ENCODE measurements around the gene NDUFAF3. TPM values are rescaled to one million over a fixed set of nuclear protein-coding genes. Genes with fewer than 3 reads are reported as not detected.

The NDUFAF3 gene
- total and polyA plus RNA-seq, 2 donors (not counting 1 experiment from before 2014, with no cell fraction given) = 61.0 to 67.5 TPM

DNA sequence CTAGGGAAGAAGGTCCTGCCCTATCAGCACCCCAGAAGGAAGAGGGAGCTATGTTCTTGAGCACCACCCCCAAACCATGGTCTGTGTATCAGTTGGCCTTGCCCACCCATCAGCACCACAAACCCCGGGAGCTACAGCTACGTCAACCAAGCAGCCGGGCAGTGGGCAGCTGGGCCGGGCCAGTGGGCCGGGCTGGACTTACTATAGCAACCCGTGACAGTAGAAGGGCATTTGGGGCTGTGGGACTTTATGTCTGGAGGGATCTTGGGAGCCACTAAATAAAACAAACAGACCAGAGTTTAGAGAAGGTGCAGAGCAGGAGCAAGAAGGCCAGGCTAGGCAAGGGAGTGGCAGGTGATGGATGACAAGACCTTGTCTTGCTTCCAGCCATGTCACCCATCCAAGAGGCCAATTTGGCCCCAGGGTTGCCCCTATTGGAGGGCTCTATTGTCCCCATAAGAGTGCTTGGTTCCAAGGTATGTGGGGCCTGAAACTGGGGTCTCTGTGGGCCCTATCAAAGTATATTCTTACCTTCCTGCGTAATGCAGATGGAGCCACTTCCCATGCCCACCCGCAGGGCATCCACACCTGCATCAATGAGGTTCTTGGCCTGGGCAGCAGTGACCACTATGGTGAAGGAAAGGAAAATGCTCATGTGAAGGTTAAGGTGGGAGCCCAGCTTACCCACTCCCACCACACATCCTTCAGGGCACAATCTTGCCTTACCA, 4.0 kb downstream of the NDUFAF3 start:
- Histone ChIP-seq H2AFZ (ENCODE audit: insufficient read depth, low read depth, low read length, poor library complexity, severe bottlenecking) (no peak overlapping the region), H3K79me2 (ENCODE audit: control insufficient read depth, insufficient read depth, low read length) (peaks cover 44% of the 10 kb centered on the region), H3K27me3 (replicated peaks in 1 of 4; ENCODE audit: control extremely low read depth in 1 of 4, control insufficient read depth in 3 of 4, insufficient read depth in 4 of 4, low read length in 3 of 4) (no peaks in the 10 kb centered on the region), H3K27ac (ENCODE audit: low read length in 2 of 2) (no peak overlapping the region), H3K9me3 (ENCODE audit: control extremely low read depth in 1 of 3, control insufficient read depth in 2 of 3, insufficient read depth in 1 of 3, low read length in 2 of 3) (no peaks in the 10 kb centered on the region), H3K4me1 (ENCODE audit: control insufficient read depth in 2 of 2, insufficient read depth in 2 of 2, low read length in 2 of 2) (peaks cover 23 to 51% of the 10 kb centered on the region in 2 donors), H3K9ac (ENCODE audit: low read length) (no peak overlapping the region), H3K4me2 (replicated peaks; ENCODE audit: low read depth, low read length, poor library complexity, severe bottlenecking) (peak overlapping the region; percentile 27), H3K4me3 (ENCODE audit: control extremely low read depth in 1 of 5, extremely low read depth in 1 of 5, insufficient read depth in 1 of 5, low read depth in 2 of 5, low read length in 4 of 5) (no peak overlapping the region), H3K36me3 (replicated peaks in 1 of 2; ENCODE audit: control extremely low read depth in 1 of 2, control insufficient read depth in 1 of 2, extremely low read depth in 1 of 2, insufficient read depth in 2 of 2, low read length in 1 of 2) (peaks cover 0 to 45% of the 10 kb centered on the region in 2 experiments), H4K20me1 (ENCODE audit: control insufficient read depth, insufficient read depth, low read length, poor library complexity, severe bottlenecking) (no peaks in the 10 kb centered on the region)
- Mint-ChIP-seq H3K27ac (peak overlapping the region; percentile 92), H3K27me3 (no peaks in the 10 kb centered on the region), H3K4me1 (peaks cover 62% of the 10 kb centered on the region), H3K9me3 (ENCODE audit: insufficient read depth) (no peaks in the 10 kb centered on the region), H3K4me3 (peak overlapping the region; percentile 54)
- POLR2A ChIA-PET = interaction anchor here (0.5 to 1.8 kb wide), 5 partner anchors 8 to 68 kb away, joined by 3 to 7 read pairs (median 4); partner anchors contain the start of genes DALRD3, QRICH1 and WDR6
- ATAC-seq (ENCODE audit: low read depth) (no peak), DNase-seq (no peak)
- TF ChIP-seq, protein P1, sequence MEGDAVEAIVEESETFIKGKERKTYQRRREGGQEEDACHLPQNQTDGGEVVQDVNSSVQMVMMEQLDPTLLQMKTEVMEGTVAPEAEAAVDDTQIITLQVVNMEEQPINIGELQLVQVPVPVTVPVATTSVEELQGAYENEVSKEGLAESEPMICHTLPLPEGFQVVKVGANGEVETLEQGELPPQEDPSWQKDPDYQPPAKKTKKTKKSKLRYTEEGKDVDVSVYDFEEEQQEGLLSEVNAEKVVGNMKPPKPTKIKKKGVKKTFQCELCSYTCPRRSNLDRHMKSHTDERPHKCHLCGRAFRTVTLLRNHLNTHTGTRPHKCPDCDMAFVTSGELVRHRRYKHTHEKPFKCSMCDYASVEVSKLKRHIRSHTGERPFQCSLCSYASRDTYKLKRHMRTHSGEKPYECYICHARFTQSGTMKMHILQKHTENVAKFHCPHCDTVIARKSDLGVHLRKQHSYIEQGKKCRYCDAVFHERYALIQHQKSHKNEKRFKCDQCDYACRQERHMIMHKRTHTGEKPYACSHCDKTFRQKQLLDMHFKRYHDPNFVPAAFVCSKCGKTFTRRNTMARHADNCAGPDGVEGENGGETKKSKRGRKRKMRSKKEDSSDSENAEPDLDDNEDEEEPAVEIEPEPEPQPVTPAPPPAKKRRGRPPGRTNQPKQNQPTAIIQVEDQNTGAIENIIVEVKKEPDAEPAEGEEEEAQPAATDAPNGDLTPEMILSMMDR (IDR thresholded peaks at IDR 0.05) = no peak
- TF ChIP-seq EZH2 (IDR thresholded peaks at IDR 0.05; ENCODE audit: borderline replicate concordance, insufficient read depth, low read depth, low read length, poor library complexity, severe bottlenecking) = no peak
- CTCF ChIA-PET = interaction anchor here (4.3 kb wide), 1 partner anchor 38 kb away, joined by 21 read pairs; the partner anchor contains the start of gene P4HTM
- intact Hi-C loops (cut with micrococcal nuclease) = loop anchor here (5.0 to 10.0 kb wide), 3 partner anchors 311 to 784 kb away; partner anchors contain the start of genes IP6K2, USP4 and ZNF589
- WGBS (ENCODE audit: insufficient coverage) = 100% methylated on average over 4 of the region's 8 CpGs

DNA sequence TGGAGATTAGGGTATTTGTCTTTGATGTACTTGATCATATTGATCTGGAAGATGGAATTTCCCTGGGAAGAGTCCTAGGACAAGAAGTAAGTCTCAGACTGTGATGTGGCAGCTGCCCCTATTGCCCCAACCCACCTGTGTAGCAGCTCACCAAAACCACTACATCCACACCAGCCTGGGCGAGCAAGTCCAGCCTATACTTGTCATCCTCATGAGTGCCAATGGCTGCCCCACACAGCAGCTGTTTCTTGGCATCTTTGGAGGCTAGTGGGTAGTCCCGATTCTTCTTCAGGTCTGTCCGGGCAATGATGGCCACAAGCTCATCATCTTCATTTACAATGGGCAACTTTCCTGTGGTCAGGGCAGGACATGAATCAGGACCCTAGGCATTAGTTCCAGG, 4.6 kb downstream of the NDUFAF3 start:
- ATAC-seq (ENCODE audit: low read depth) (no peak), DNase-seq (no peak)
- TF ChIP-seq, protein P1 (IDR thresholded peaks at IDR 0.05) = no peak
- no peak for TF ChIP-seq EZH2 (IDR thresholded peaks at IDR 0.05; ENCODE audit: borderline replicate concordance, insufficient read depth, low read depth, low read length, poor library complexity, severe bottlenecking)

More for the DNA sequence above, 4.6 kb downstream of the NDUFAF3 start:
- H2AFZ ChIP-seq (ENCODE audit: insufficient read depth, low read depth, low read length, poor library complexity, severe bottlenecking) = no peak overlapping the region
- H3K36me3 ChIP-seq (replicated peaks in 1 of 2; ENCODE audit: control extremely low read depth in 1 of 2, control insufficient read depth in 1 of 2, extremely low read depth in 1 of 2, insufficient read depth in 2 of 2, low read length in 1 of 2) = peaks cover 2 to 50% of the 10 kb centered on the region in 2 experiments
- 80% methylated on average over 3 of the region's 3 CpGs for WGBS (ENCODE audit: insufficient coverage)
- no peak overlapping the region for H3K4me3 ChIP-seq (ENCODE audit: control extremely low read depth in 1 of 5, extremely low read depth in 1 of 5, insufficient read depth in 1 of 5, low read depth in 2 of 5, low read length in 4 of 5)
- no peaks in the 10 kb centered on the region for H4K20me1 ChIP-seq (ENCODE audit: control insufficient read depth, insufficient read depth, low read length, poor library complexity, severe bottlenecking)
- Mint-ChIP-seq H3K27ac (peak overlapping the region; percentile 92), H3K4me3 (peak overlapping the region; percentile 12), H3K27me3 (no peaks in the 10 kb centered on the region), H3K9me3 (ENCODE audit: insufficient read depth) (no peaks in the 10 kb centered on the region), H3K4me1 (peaks cover 59% of the 10 kb centered on the region)
- no peak overlapping the region for H3K4me2 ChIP-seq (replicated peaks; ENCODE audit: low read depth, low read length, poor library complexity, severe bottlenecking)
- ChIA-PET POLR2A (interaction anchor here (0.5 to 1.7 kb wide), 3 partner anchors 9 to 19 kb away, joined by 3 to 7 read pairs (median 4); partner anchors contain the start of genes DALRD3 and WDR6), CTCF (interaction anchor here (4.3 kb wide), 1 partner anchor 38 kb away, joined by 21 read pairs; the partner anchor contains the start of gene P4HTM)
- H3K27me3 ChIP-seq (replicated peaks in 1 of 4; ENCODE audit: control extremely low read depth in 1 of 4, control insufficient read depth in 3 of 4, insufficient read depth in 4 of 4, low read length in 3 of 4) = no peaks in the 10 kb centered on the region
- no peaks in the 10 kb centered on the region for H3K9me3 ChIP-seq (ENCODE audit: control extremely low read depth in 1 of 3, control insufficient read depth in 2 of 3, insufficient read depth in 1 of 3, low read length in 2 of 3)
- intact Hi-C loops (cut with micrococcal nuclease) = loop anchor here (5.0 to 10.0 kb wide), 3 partner anchors 312 to 784 kb away; partner anchors contain the start of genes IP6K2, USP4 and ZNF589
- peaks cover 43% of the 10 kb centered on the region for H3K79me2 ChIP-seq (ENCODE audit: control insufficient read depth, insufficient read depth, low read length)
- H3K27ac ChIP-seq (ENCODE audit: low read length in 2 of 2) = no peak overlapping the region
- H3K4me1 ChIP-seq (ENCODE audit: control insufficient read depth in 2 of 2, insufficient read depth in 2 of 2, low read length in 2 of 2) = peaks cover 23 to 51% of the 10 kb centered on the region in 2 donors
- no peak overlapping the region for H3K9ac ChIP-seq (ENCODE audit: low read length)
